HG03439 (cell line): Measurements from ENCODE around the gene ALPP.
"Not testable (repeated sequence)": the region's sequence is repeated elsewhere in the genome, so short reads cannot be mapped to it uniquely, and the experiment has no call there.

Source experiments
- ATAC-seq: cut with Tn5 transposase; IDR thresholded peaks from one replicate; pipeline ENCODE4 v1.9.1; 2021; ENCODE audit warnings: mild to moderate bottlenecking, moderate library complexity; ENCODE audit not compliant: unreplicated experiment

Gene ALPP

GRCh38 chr2:232400256-232401015, 21.9 kb downstream of the ALPP start:
- ATAC-seq = no peak

- ATAC-seq = no peak
These were observed 24.0 kb downstream of the ALPP start for GRCh38 chr2:232402518-232402917.

GRCh38 chr2:232405943-232406510, 27.5 kb downstream of the ALPP start:
- no peak for ATAC-seq

GRCh38 chr2:232406556-232407310, 28.2 kb downstream of the ALPP start, which contains the start of gene ALPG:
ALPG (plus strand) TSS chr2:232406844; CDS start chr2:232406895, 51 bp downstream.
- ATAC-seq = no peak

GRCh38 chr2:232407428-232408150, 29.0 kb downstream of the ALPP start:
- ATAC-seq = not testable (repeated sequence)

- not testable (repeated sequence) for ATAC-seq
These were observed 29.7 kb downstream of the ALPP start for GRCh38 chr2:232408269-232408668.

GRCh38 chr2:232409617-232410016, 31.1 kb downstream of the ALPP start:
- not testable (repeated sequence) for ATAC-seq

- no peak for ATAC-seq
These were observed 31.8 kb downstream of the ALPP start for GRCh38 chr2:232410238-232410900.

- ATAC-seq = no peak
These were observed 33.5 kb downstream of the ALPP start for GRCh38 chr2:232411901-232412629.

- no peak for ATAC-seq
These were observed 34.4 kb downstream of the ALPP start for GRCh38 chr2:232412986-232413385.

- ATAC-seq = no peak
These were observed 36.7 kb downstream of the ALPP start for GRCh38 chr2:232415138-232415690.

- ATAC-seq = no peak
These were observed 37.4 kb downstream of the ALPP start for GRCh38 chr2:232415736-232416520.

GRCh38 chr2:232416521-232417470, 38.2 kb downstream of the ALPP start:
- no peak for ATAC-seq

- no peak for ATAC-seq
These were observed 38.9 kb downstream of the ALPP start for GRCh38 chr2:232417489-232417888.

- no peak for ATAC-seq
These were observed 39.5 kb downstream of the ALPP start for GRCh38 chr2:232418056-232418455.

- no peak for ATAC-seq
These were observed 40.1 kb downstream of the ALPP start for GRCh38 chr2:232418466-232419244.
